ENCODE measurements around the gene IFT172.

IFT172 gene

GRCh38 chr2:27400348-27401135, 89.0 kb downstream of the IFT172 start:
- Histone ChIP-seq H3K36me3 (ENCODE audit: control insufficient read depth, insufficient read depth, low read length) (peaks cover 13% of the 10 kb centered on the region; the same call in 1 of the 2 replicates), H3K4me1 (ENCODE audit: control insufficient read depth, insufficient read depth, low read length) (no peaks in the 10 kb centered on the region), H3K27me3 (ENCODE audit: control insufficient read depth, insufficient read depth, low read length) (no peaks in the 10 kb centered on the region), H3K27ac (ENCODE audit: low read depth, low read length) (no peak overlapping the region), H3K9ac (ENCODE audit: low read length) (no peak overlapping the region), H3K4me3 (ENCODE audit: low read depth, low read length) (no peak overlapping the region), H3K9me3 (ENCODE audit: control insufficient read depth, insufficient read depth, low read depth, low read length) (no peaks in the 10 kb centered on the region)

DNA sequence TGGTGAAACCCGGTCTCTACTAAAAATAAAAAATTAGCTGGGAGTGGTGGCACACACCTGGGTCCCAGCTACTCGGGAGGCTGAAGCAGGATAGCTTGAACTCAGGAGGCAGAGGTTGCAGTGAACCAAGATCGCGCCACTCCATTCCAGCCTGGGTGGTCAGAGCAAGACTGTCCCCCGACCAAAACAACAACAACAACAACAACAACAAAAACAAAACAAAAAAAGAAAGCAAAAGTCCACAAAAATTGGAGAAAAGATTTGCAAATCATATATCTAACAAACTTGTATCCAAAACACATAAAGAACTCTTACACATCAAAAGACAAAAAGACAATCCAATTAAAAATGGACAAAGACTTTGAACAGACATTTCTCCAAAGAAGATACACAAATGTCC, 90.6 kb downstream of the IFT172 start:
- Histone ChIP-seq H3K4me1 (ENCODE audit: control insufficient read depth, insufficient read depth, low read length) (no peaks in the 10 kb centered on the region), H3K9me3 (ENCODE audit: control insufficient read depth, insufficient read depth, low read depth, low read length) (no peaks in the 10 kb centered on the region), H3K4me3 (ENCODE audit: low read depth, low read length) (no peak overlapping the region), H3K36me3 (ENCODE audit: control insufficient read depth, insufficient read depth, low read length) (peaks cover 9% of the 10 kb centered on the region; the same call in 1 of the 2 replicates), H3K27ac (ENCODE audit: low read depth, low read length) (no peak overlapping the region), H3K27me3 (ENCODE audit: control insufficient read depth, insufficient read depth, low read length) (no peaks in the 10 kb centered on the region), H3K9ac (ENCODE audit: low read length) (no peak overlapping the region)
